ENCODE measurements around the gene HOXD9.

Gene HOXD9

DNA sequence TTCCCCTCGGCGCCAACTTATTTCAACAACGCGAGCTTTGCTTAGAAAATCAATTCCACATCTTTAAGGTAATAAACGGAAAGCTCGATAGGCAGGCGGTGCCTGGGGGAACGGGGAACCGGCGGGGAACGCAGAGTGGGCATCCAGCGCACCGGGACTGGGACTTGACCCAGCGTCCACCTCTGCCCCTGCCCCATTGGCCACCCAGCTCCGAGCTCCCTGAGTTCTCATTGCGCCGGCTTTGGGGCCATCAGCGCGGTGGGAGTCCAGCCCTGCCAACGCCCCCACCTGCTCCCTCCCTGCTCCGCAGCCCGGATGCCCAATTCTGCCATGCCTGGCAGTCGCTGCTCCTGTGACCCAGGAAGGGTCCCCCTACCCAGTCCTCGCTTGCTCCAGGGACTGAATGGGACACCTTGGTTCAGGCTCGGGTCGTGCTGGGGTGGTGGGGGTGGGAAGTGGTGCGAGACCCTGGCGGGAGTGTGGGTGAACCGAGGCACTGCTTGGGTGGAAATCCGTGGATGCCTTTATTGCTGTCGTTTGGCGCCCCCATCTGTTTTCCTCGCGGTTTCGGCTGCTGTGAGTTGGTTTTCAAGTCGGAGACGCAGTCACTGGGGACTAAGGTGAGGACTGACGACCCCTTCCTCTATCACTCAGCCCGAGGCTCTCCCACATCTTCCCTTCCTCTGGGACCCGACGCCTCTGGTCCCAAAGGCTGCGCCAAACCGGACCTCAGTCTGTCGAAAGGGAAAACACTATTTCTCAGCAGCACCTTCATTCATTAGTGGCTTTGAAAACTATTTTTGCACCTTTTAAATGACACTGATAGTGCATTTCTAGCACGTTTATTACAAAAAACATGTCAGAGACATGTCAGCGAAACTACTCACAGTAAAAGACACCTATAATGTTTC is 36.4 kb upstream of the HOXD9 start:
- DNase-seq: no peak

DNA sequence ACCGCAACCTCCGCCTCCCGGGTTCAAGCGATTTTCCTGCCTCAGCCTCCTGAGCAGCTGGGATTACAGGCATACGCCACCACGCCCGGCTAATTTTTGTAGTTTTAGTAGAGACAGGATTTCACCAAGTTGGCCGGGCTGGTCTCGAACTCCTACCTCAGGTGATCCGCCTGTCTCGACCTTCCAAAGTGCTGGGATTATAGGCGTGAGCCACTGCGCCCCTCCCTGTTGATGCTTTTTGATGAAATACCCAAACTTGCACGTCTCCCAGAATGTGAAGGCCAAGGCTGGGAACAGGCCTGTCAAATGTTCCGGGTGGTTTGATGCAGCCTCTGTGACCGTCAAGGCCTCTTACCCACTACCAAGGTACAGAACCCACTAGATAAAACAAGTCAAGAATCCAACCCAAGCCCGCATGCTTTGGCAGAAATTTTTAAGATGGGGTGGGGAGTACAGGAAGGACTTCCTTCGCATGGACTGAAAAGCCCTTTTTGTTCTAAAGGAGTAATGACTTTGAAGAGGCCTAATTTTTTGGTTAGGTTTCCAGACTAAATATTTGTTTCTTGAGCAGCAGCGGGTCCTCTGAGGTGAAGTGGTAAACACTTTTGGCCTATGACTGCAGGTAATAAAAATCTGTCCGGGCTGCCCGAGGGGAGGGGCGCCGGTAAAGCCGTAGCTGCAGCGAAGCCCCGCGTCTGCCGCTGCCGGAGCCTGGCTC is 35.0 kb upstream of the HOXD9 start:
- no peak for DNase-seq

GRCh38 chr2:176088048-176088936 is 34.2 kb upstream of the HOXD9 start:
- peak; percentile 30 for DNase-seq

DNA sequence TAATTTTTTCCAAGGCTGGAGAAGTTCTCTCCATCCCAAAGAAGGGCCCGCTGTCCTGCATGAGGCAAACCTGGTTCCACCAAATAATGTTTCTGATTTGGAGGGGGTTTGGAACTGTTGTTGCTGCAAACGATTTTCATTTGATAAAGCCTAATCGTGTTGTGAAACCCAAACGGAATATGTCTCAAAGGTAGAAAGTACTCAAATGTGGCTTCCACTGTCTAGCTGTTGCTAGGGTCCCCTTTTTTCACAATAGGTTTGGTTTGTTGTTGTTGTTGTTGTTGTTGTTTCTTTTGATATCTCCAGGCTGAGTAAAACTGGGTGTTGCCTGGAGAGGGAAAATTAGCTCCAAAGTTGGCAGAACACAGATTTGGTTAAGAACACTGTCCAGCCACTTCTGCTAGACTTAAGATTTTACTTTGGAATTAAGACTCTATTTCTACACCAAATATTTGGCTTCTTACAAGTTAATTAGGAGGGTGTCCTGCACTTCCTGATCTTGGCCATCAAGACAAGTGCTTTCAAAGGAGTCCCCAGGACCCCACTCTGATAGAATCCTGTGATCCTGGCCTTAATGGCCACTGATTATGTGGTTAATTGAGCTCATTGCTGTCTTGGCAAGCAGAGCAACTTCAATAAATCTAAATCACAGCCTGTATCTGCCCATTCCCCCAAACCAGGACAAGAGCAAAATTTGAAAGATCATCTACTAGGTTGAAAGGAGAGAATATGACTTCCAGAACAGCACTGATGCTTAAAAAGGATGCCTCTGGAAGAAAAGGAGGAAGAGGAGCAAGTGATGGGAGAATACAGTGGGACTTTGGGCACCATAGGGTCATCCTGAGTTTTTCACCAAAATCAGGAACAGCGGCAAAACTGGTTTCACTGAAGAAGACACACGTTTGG is 33.3 kb upstream of the HOXD9 start:
- DNase-seq: no peak

- no peak for DNase-seq
Observed at GRCh38 chr2:176089843-176090395, 32.6 kb upstream of the HOXD9 start.

- no peak for DNase-seq
Observed at GRCh38 chr2:176090862-176091261, 31.7 kb upstream of the HOXD9 start.

GRCh38 chr2:176091329-176092258 is 30.9 kb upstream of the HOXD9 start:
- no peak for DNase-seq

DNA sequence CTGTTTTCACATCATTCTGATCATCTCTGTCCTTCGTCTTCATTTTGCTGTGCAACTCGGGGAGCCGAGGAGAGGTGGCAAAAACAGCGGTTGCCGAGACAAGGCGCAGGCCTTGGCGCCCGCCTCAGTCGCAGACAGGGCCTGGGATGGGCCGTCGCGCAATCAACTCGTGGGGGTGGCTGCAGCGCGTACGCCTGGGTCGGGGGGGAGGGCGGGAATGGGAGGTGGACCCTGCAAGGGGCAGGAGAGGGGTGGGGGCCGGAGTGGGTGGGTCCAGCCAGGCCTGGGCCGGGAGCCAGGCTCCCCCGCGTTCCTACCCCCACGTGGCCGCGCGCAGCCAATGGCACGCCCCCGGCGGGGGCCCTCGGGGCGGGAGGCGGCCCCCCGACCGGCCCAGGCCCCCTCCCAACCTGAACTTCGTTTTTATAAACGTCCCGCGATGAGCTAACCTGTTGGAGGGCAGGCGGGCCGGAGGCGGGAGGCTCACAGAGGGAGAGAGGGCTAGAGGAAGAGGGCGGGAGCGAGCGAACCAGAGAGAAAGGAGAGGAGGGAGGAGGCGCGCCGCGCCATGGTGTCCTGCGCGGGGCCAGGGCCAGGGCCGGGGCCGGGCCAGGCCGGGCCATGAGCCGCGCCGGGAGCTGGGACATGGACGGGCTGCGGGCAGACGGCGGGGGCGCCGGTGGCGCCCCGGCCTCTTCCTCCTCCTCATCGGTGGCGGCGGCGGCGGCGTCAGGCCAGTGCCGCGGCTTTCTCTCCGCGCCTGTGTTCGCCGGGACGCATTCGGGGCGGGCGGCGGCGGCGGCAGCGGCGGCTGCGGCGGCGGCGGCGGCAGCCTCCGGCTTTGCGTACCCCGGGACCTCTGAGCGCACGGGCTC is 30.0 kb upstream of the HOXD9 start, which contains the start of gene HOXD13:
Gene HOXD13, plus strand, starts transcription at position 452 of the 875 bp plus-strand sequence. Its CDS starts 170 bp downstream, at position 622.
- no peak for DNase-seq

DNA sequence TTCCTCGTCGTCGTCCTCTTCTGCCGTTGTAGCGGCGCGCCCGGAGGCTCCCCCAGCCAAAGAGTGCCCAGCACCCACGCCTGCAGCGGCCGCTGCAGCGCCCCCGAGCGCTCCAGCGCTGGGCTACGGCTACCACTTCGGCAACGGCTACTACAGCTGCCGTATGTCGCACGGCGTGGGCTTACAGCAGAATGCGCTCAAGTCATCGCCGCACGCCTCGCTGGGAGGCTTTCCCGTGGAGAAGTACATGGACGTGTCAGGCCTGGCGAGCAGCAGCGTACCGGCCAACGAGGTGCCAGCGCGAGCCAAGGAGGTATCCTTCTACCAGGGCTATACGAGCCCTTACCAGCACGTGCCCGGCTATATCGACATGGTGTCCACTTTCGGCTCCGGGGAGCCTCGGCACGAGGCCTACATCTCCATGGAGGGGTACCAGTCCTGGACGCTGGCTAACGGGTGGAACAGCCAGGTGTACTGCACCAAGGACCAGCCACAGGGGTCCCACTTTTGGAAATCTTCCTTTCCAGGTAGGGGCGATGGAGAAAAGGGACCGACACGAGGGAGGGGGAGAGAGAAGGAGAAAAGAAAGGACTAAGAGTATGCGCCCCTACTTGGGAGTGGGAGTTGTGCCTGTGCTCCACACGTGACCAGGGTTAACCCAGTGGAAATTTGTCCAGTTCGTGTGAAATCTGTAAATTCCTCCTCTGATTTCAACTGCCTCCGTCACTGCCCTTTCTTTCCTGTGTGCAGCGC is 29.2 kb upstream of the HOXD9 start:
- no peak for DNase-seq

GRCh38 chr2:176093898-176094249 is 28.6 kb upstream of the HOXD9 start:
- DNase-seq: no peak

DNA sequence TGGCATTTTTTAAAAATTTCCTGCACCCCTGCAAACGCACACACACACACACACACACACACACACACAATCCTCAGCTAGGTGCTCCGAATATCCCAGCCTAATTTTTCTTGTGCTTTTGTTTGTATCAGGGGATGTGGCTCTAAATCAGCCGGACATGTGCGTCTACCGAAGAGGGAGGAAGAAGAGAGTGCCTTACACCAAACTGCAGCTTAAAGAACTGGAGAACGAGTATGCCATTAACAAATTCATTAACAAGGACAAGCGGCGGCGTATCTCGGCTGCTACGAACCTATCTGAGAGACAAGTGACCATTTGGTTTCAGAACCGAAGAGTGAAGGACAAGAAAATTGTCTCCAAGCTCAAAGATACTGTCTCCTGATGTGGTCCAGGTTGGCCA is 28.2 kb upstream of the HOXD9 start:
- no peak for DNase-seq

- no peak for DNase-seq
Observed at GRCh38 chr2:176095421-176095820, 27.1 kb upstream of the HOXD9 start.

GRCh38 chr2:176096243-176096985 is 26.1 kb upstream of the HOXD9 start:
- DNase-seq: no peak

DNA sequence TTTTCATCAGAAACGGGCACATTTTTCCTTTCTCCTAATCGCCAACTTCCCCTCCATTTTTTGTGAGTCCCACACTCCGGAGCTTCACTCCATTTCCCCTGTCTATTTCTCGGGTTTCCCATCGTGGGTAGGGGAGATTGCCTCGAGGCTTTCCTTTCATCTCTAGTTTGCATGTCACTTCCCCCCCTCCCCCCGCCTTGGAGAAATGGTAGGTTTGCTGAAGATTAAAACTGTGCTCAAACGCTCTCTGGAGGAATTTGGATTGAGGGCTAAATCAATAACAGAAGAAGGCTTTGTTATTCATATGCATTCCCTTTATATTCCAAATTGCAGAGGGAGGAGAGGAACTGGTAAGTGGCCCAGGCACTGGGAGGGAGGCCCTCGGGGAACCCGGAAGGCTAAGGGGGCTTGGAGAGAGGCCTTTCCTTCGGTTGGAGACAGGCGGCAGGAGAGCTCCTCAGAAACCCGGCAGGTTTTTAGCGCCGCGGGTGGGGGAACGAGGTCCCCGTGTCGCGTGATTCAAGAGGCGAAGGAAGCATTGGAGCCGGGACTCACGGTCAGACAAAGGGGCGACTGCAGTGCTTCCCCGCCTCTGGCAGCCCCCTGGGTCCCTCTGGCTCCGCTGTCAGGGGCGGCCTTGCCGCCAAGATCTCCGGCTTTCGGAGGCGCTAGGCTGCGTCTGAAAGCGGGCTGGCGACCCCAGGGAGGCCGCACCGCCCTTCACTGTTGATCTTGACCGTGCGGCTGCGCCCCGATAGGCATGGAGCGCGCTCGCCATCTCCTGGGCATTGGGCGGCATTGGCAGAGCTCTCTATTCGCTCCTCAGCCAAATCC is 25.3 kb upstream of the HOXD9 start:
- peak; percentile 62 for DNase-seq

DNA sequence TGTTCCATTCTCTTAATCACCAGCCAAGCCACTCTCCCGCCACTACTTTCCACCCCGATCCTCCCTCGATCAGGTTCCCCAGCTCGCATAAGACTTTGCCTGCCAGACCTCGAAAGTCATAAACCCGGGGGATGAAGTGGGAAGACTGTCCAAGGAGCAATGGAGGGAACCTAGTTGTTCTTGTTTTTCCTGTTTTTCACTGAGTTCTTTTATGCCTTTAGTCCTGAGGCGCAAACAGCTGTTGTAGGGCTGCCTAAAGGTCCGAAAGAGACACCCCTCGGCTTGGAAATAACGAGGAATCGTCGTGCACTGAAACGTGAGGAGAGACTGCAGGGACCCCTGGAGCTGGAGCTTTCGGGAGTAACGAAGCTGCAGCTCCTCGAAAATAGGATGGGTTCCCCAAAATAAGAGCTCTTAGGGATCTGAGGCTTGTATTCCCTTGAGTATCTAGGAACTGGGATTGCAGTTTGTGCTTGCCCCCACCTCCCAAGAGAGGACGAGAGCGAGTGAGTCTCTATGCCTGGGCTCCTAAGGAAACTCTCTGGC is 24.6 kb upstream of the HOXD9 start:
- no peak for DNase-seq

GRCh38 chr2:176098366-176099158 is 24.0 kb upstream of the HOXD9 start:
- no peak for DNase-seq
